GM18868 (cell line): Measurements from ENCODE around the gene FCN1.

Experiments used
- ATAC-seq: cut with Tn5 transposase; IDR thresholded peaks from one replicate; pipeline ENCODE4 v1.9.1; 2021; ENCODE audit warnings: mild to moderate bottlenecking, moderate library complexity; ENCODE audit not compliant: unreplicated experiment

The FCN1 gene

GRCh38 chr9:134894136-134894860 lies 23.4 kb downstream of the FCN1 start:
- ATAC-seq: no peak

- no peak for ATAC-seq
Observed at GRCh38 chr9:134892820-134893420, 24.8 kb downstream of the FCN1 start.

DNA sequence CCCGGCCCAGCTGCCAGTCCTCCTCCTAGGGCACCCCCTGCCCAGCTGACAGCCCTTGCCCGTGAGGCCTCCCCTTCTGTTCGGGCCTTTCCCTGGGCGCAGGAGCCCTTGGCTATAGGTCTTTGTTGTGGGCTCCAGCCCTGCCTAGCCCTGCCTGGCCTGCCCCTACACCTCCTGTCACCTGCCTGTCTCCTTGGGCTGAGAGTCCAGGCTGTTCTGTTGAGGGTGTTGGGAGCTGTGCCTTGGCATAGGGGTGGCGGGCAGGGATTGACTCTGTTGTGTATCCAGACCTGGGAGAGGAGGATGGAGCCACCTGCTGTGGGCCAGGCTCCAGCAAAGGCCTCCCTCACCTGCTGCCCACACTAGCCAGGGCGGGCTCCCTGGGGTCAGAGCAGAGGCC lies 25.5 kb downstream of the FCN1 start:
- no peak for ATAC-seq

- ATAC-seq: no peak
Observed at GRCh38 chr9:134891713-134892112, 26.0 kb downstream of the FCN1 start.

DNA sequence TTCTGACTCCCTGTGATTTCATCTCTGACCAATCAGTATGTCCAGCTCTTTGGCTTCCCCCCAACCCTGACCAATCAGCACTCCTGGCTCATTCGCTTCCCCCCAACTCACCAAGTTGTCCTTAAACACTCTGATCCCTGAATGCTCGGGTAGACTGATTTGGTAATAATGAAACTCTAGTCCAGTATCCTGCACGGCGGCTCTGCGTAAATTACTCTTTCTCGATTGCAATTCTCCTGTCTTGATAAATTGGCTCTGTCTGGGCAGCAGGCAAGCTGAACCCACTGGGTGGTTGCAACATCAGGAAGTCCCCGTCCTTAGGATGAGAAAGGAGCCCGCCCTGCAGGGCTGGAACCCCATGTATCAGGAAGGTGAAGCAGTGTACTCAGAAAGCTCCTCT lies 26.7 kb downstream of the FCN1 start:
- no peak for ATAC-seq

- no peak for ATAC-seq
Observed at GRCh38 chr9:134890155-134890495, 27.6 kb downstream of the FCN1 start.

DNA sequence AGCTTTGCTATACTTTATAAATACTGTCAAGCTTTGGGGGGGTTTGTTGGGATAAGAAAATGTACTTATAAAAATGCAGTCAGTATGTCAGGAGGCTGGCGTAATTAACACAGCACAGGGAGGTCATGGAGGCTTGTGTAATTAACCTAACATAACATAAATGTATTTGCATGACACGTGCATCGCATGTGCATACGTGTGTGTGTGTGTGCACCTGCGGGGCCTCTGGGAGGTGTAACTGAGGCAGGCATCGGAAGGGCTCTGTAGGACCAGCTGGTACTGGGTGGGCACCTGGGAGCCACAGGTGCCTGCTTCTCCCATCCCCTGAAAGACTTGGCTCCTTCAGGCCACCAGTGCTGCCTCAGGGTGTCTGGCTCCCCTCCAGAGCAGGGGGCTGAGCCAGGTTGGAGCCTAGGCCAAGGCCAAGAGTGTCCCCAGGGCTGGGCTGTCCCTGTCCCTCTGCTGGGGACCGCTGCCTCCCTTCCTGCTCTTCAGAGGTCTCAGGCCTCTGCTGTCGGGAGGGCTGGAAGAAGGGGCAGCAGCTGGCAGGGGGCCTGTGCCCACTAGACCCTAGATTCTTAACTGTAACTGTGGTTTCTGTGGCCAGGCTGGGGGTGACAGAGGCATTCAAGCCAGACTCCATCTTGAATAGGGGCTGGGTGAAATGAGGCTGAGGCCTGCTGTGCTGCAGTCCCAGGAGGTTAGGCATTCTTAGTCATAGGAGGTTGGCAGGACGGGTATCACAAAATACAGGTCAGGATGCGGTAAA lies 28.1 kb downstream of the FCN1 start:
- ATAC-seq: no peak

- no peak for ATAC-seq
Observed at GRCh38 chr9:134888603-134889190, 29.0 kb downstream of the FCN1 start.

DNA sequence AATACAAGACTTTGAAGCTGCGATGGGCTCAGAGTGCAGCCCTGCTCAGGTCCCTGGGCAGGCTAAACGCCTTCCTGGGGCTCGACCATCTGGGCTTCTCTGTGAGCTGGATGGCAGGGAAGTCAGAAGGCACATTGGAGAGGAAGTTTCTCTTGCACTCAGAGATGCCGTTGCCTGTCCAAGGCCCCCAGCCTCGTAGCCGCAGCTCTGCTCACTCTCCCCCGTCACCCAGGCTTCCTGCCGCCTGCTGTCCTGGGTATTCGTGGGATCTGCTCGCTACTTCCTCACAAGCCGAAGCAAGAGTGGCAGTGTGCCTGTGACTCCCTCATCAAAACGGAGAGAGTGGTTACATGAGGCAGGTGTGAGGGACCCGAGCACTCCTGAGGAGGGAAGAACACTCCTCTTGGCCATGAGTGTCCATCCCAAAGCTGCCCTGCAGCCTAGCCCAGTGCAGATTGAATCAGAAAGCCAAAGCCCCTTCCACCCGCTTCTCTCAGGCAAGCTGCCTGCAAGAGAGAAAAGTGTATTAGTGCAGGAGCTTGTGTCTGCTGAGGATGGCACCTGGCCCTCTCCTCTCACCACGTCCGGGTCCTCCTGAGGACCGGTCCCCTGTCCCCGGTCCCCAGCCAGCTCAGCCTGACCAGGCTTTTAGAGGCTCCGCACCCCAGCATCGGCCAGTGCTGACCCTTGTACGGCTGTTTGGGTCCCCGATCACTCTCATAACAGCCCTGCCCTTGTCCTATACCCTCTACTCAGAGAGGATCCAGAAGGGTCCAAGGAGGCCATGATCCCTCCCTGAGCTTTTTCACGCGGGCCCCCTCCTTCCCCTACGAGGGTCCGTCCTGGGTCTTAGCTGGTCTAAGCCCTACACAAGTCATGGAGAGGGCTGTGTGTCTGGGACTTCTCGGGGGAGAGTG lies 29.8 kb downstream of the FCN1 start:
- no peak for ATAC-seq

- ATAC-seq: no peak
Observed at GRCh38 chr9:134887219-134887618, 30.5 kb downstream of the FCN1 start.

DNA sequence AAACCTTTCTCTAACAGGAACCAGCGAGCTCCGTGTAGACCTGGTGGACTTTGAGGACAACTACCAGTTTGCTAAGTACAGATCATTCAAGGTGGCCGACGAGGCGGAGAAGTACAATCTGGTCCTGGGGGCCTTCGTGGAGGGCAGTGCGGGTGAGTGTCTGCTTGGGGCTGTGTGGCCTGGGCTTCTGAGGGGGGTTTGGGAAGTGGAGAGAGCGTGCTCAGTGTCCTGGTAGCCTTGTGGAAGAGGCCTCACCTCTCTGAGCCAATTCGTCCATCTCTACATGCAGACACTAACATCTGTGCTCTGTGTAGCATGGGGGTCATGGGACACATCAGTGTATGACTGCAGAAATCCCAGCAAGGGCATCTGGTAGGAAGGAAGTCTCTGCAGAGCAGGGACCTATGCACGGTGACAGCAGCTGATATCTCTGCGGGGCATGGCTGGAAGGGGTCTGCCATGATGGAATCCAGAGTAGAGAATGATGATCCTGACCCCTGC lies 31.2 kb downstream of the FCN1 start:
- ATAC-seq: no peak

- ATAC-seq: no peak
Observed at GRCh38 chr9:134885679-134886412, 31.9 kb downstream of the FCN1 start.

- no peak for ATAC-seq
Observed at GRCh38 chr9:134885001-134885678, 32.6 kb downstream of the FCN1 start.

DNA sequence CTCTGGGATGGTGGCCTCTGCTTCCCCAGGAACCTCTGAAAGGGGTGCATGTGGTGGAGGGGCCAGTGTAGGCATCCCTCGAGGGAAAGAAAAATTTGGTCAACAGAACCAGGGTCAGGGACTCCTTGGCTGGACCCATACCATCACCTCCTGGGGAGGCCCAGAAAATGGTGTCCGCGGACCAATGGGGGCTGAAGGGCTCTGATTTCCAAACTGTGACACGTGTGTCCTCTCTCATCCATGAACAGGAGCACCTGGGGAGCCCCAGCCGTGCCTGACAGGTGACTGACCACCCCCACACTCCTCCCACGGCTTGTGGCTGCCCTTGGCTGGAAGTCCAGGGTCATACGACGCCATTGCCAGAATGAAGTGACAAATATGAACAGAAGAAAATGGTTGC lies 33.2 kb downstream of the FCN1 start:
- no peak for ATAC-seq

DNA sequence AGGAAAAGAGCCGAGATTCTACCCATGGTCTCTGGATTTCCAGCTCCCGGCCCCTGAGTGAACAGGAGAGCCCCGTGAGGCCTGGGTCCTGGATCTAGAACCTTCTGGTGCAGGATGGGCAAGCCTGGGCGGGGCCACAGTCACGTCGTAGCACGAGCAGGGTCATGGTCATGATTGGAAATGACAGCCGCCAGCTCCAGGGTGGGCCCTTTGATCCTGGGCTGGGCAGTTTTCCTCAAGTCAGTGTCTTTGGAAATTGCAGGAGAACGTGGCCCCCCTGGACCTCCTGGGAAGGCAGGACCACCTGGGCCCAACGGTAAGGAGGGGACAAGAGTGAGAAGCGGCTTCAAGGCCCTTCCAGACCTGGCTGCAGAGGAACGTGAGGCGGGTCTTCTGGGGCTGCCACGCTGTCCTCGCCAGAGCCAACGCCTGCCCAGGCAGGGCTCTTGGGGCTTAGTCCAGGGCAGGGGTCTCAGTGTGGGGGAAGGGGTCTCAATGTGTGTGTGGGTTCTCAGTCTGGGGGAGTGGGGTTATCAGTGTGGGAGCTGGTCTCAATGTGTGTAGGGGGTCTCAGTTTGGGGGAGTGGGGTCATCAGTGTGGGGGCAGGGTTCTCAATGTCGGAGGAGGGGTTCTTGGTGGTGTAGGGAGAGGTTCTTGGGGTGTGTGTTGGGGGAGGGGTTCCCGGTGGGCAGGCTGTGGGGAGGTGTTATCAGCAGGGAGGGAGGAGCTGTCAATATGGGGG lies 34.5 kb downstream of the FCN1 start:
- ATAC-seq: no peak

GRCh38 chr9:134882204-134882785 lies 35.4 kb downstream of the FCN1 start:
- no peak for ATAC-seq

GRCh38 chr9:134881313-134881670 lies 36.4 kb downstream of the FCN1 start:
- no peak for ATAC-seq
